GM12892 (cell line): ENCODE data around the gene LCNL1.

Experiments used
- DNase-seq: peaks from one replicate; pipeline ENCODE4 v3.0.0; 2011; ENCODE audit not compliant: insufficient read length
- FAIRE-seq: peaks from 2 replicates; lab custom pipeline; 2011; peaks lifted over from hg19 to GRCh38; lab: Jason Lieb, UNC
- POLR2A ChIP-seq: IDR thresholded peaks from 2 replicates; pipeline ENCODE4 v1.6.1; 2011; ENCODE audit warnings: low read depth, low read length, control low read depth
- POLR2AphosphoS5 ChIP-seq: IDR thresholded peaks from 2 replicates; pipeline ENCODE4 v1.6.1; 2011; ENCODE audit warnings: low read depth, low read length, control low read depth
- TAF1 ChIP-seq: IDR thresholded peaks from 2 replicates; pipeline ENCODE4 v1.6.1; 2011; ENCODE audit warnings: low read depth, mild to moderate bottlenecking, control low read depth, low read length, borderline replicate concordance

The LCNL1 gene

DNA sequence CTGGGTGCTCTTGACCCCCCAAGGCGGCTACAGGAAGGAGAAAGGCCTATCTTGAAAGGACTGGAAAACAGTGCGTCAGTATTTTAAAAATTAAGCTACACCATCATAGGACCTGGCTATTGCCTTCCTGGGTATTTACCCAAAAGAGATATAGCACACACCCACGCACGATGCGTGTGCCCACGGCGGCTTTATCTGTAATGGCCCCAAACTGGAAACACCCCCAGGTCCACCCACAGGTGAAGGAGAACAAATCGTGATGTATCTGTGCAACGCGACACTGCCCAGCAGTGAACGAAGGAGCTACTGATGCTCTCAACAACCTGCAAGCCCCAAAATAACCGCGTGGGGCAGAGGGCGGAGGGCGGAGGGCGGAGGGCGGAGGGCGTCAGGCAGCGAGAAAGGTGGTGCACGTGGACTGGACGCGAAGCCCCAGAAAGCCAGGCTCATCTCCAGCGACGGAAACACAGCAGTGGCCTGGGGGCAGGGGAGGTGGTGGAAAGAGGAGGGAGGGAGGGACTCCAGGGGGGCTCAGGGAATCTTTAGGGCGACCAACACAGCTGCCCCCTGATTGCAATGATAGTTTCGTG, 17.9 kb upstream of the LCNL1 start:
- TF ChIP-seq POLR2A (no peak), POLR2AphosphoS5 (no peak), TAF1 (no peak)
- no peak for DNase-seq
- no peak for FAIRE-seq

DNA sequence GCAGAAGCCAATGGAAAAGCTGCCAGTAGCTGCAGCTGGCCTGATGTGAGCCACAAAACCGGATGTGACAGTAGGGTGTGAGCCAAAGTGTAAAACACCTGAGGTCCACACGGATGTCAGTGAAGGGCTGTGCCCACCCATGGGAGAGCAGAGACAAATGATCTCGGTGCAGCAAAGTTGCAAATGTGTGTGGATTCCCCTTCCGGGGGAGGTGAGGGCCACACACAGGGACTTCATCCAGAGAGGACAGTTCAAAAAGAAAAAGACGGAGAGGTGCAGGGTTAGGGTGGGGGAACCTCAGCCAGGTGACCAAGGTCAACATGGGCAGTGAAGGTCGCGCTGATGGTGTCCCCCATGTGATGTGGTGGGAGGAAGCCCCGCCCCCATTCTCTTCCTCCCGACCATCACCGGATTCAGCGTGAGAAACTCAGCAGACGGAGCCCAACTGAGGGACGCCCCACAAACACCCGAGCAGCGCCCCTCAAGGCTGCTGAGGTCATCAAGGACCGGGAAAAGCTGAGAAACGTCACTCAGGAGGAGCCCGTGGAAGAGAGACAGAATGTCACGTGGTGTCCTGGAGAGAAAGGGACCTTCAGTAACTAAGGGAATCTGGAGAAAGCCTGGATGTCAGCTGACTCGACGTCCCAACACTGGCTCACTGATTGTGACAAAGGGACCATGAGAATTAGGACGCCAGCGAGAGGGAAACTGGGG, 16.9 kb upstream of the LCNL1 start:
- no peak for FAIRE-seq
- TF ChIP-seq POLR2A: no peak
- TF ChIP-seq TAF1: no peak
- no peak for TF ChIP-seq POLR2AphosphoS5
- DNase-seq: no peak

DNA sequence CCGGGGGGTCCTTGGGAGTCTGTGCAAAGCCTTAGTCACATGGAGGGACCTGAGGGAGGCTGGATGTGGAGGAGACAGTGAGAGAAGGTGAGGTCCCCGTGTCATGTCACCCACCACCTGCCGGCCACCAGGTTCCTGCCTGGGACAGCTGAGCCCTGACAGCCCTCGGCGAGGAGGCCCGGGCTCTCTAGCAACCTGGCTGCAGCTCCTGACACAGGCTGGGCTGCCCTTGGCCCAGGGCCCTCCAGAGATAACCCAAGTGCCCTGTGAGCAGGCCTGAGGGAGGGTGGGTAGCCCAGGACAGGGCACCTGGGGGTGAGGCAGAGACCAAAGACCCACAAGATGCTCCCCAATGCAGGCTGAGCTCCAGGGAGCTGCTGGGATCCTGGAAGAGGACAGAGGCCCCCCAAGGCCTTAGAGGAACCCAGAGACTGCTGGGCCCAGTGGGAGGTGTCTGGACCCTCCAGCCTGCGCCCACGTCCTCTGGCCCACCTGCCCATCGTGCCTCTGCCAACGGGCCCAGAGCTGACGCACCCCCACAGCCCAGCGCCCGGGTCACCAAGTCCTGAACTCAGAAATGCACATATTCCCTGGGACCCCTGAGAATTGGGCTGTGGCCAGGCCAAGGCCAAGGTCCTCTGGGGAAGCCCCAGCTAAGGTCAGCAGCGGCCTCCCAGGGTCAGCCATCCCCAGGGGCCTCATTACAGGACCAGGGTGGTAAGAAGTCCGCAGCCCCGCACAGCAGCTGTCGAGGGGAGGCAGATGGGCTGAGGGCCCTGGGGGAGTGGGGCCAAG, 14.3 kb upstream of the LCNL1 start:
- TF ChIP-seq POLR2AphosphoS5 (no peak), TAF1 (no peak), POLR2A (no peak)
- FAIRE-seq: no peak
- no peak for DNase-seq

- no peak for TF ChIP-seq POLR2AphosphoS5
- no peak for TF ChIP-seq TAF1
- TF ChIP-seq POLR2A: no peak
- no peak for DNase-seq
- no peak for FAIRE-seq
Observed at GRCh38 chr9:136969150-136969549, 13.6 kb upstream of the LCNL1 start.

GRCh38 chr9:136969774-136970173, 13.0 kb upstream of the LCNL1 start:
- no peak for DNase-seq
- no peak for FAIRE-seq
- no peak for TF ChIP-seq TAF1
- no peak for TF ChIP-seq POLR2A
- no peak for TF ChIP-seq POLR2AphosphoS5

DNA sequence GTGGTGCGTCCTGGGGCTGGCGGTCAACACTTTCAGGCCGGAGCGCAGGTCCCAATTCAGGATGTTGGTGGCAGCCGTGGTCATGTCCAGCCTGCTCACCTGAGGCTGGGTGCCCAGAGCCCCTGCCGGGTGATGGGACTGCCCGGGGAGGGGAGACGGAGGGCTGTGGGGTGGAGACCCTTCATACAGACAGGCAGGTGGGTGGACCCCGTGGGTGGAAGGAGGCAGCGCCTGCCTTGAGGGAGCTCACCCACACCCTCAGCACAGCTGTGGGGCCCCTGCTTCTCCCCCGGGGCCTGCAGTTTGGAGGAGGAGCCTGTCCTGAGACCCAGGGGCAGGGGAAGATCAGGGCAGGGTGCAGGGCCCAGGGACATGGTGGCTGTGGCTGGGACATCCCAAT, 12.4 kb upstream of the LCNL1 start:
- FAIRE-seq: no peak
- DNase-seq: no peak
- TF ChIP-seq TAF1 (no peak), POLR2A (no peak)

- no peak for FAIRE-seq
- no peak for DNase-seq
Observed at GRCh38 chr9:136971746-136972145, 11.0 kb upstream of the LCNL1 start.

GRCh38 chr9:136972335-136972734, 10.5 kb upstream of the LCNL1 start:
- no peak for FAIRE-seq
- TF ChIP-seq POLR2A (no peak), TAF1 (no peak), POLR2AphosphoS5 (no peak)
- DNase-seq: no peak

More at GRCh38 chr9:136971746-136972145, 11.0 kb upstream of the LCNL1 start:
- TF ChIP-seq POLR2A (no peak), POLR2AphosphoS5 (no peak), TAF1 (no peak)

- no peak for TF ChIP-seq POLR2A
- DNase-seq: no peak
- no peak for FAIRE-seq
Observed at GRCh38 chr9:136972743-136973142, 10.1 kb upstream of the LCNL1 start.

GRCh38 chr9:136973618-136974617, 8.9 kb upstream of the LCNL1 start:
- FAIRE-seq: no peak
- TF ChIP-seq POLR2AphosphoS5: no peak
- no peak for TF ChIP-seq POLR2A
- no peak for TF ChIP-seq TAF1
- no peak for DNase-seq

GRCh38 chr9:136974817-136975535, 7.8 kb upstream of the LCNL1 start:
- no peak for DNase-seq
- TF ChIP-seq POLR2AphosphoS5: no peak
- TF ChIP-seq POLR2A: no peak
- TF ChIP-seq TAF1: no peak
- no peak for FAIRE-seq
